ENCODE measurements around the gene UVRAG.

The UVRAG gene

DNA sequence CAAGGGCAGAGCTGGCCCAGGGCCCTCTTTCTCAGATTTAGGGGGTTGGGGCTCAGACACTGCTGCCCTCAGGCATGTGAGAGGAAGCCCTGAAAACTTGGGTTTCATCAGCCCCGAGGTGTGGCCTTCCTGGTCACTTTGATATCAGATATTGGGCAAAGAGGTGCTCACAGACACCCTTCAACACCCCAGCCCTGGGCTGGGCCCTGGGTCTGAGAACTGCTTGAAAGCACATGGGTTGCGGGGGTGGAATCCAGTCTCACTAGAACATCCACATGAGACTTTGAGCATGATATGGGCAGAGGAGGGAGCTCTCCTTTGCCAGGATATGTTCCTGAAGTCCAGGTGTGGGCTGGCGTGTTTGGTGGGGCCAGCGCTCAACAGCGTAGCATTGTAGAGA lies 36.0 kb upstream of the UVRAG start:
- Mint-ChIP-seq H3K27me3 (no peaks in the 10 kb centered on the region), H3K4me1 (peaks cover 28% of the 10 kb centered on the region), H3K4me3 (no peak overlapping the region), H3K36me3 (peaks cover 1% of the 10 kb centered on the region), H3K27ac (no peak overlapping the region), H3K9me3 (no peaks in the 10 kb centered on the region)
- DNase-seq (ENCODE audit: low spot score in 2 of 2) = no peak
- ATAC-seq (ENCODE audit: low read depth) = no peak

DNA sequence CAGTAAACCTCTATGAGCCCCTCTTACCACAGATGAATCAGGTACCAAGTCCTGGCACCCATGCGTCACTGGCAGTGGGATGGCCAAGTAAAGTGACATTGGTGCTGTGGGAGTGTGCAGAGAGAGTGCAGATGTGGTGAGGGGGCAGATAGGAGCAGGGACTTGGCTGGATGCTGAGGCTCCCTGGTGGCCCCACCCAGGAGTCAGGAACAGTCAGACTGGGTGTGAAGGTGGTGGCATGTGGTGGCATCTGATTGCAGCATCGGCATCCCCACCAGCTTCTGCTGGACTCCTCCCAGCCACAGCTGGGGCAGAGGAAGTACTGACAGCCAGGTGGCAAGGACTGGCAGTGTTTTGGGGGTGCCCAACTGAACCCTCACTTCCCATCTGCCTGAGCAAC lies 35.0 kb upstream of the UVRAG start:
- peaks cover 4% of the 10 kb centered on the region for H3K36me3 Mint-ChIP-seq
- H3K4me1 Mint-ChIP-seq = peaks cover 28% of the 10 kb centered on the region
- no peak overlapping the region for H3K4me3 Mint-ChIP-seq
- ATAC-seq (ENCODE audit: low read depth) = peak; percentile 86
- H3K9me3 Mint-ChIP-seq = no peaks in the 10 kb centered on the region
- no peak for DNase-seq (ENCODE audit: low spot score in 2 of 2)
- H3K27me3 Mint-ChIP-seq = no peaks in the 10 kb centered on the region
- H3K27ac Mint-ChIP-seq = no peak overlapping the region

DNA sequence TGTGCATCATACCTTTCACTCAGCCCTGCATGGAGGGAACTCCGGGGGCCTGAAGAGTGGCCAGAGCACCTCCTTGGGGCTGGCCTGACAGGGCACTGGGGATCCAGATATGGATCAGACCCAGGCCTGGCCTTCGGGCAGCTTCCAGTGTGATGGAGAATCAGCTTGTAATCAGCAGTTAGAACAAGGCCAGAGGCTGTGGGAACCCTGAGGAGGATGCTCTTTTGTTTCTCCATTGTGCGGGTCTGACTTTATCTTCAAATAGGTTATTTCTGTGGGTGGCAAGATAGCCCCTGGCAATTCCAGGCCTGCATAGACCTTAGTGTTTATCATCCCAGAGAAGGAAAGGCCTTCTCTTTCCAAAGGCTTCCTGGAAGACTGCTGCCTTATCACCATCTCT lies 34.1 kb upstream of the UVRAG start:
- no peak overlapping the region for H3K4me3 Mint-ChIP-seq
- peaks cover 7% of the 10 kb centered on the region for H3K36me3 Mint-ChIP-seq
- no peak overlapping the region for H3K27ac Mint-ChIP-seq

DNA sequence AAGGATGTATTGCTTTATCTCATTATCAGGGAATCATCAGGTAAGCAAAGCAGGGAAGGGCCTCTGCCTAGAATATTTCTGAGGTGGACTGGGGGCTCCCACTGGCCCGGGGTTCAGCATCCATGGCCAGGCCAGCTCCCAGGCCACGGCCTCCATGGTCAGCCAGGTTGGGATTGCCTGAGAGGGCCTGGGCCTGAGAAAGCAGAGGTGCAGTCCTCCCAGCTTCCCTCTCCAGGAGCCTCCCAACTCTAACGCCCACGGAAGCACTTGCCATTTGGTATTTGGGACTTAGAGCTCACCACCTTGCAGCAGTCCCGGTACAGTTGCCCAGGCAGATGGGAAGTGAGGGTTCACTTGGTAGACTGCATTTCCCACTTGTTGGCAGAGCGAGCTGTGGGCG lies 33.7 kb upstream of the UVRAG start:
- no peak overlapping the region for H3K4me3 Mint-ChIP-seq
- H3K27ac Mint-ChIP-seq = no peak overlapping the region
- H3K27me3 Mint-ChIP-seq = no peaks in the 10 kb centered on the region
- peaks cover 7% of the 10 kb centered on the region for H3K36me3 Mint-ChIP-seq
- H3K4me1 Mint-ChIP-seq = peaks cover 26% of the 10 kb centered on the region
- ATAC-seq (ENCODE audit: low read depth) (no peak), DNase-seq (ENCODE audit: low spot score in 2 of 2) (no peak)
- H3K9me3 Mint-ChIP-seq = no peaks in the 10 kb centered on the region

More for the DNA sequence above, 34.1 kb upstream of the UVRAG start:
- DNase-seq (ENCODE audit: low spot score in 2 of 2) (no peak), ATAC-seq (ENCODE audit: low read depth) (no peak)
- no peaks in the 10 kb centered on the region for H3K27me3 Mint-ChIP-seq
- peaks cover 28% of the 10 kb centered on the region for H3K4me1 Mint-ChIP-seq
- no peaks in the 10 kb centered on the region for H3K9me3 Mint-ChIP-seq

DNA sequence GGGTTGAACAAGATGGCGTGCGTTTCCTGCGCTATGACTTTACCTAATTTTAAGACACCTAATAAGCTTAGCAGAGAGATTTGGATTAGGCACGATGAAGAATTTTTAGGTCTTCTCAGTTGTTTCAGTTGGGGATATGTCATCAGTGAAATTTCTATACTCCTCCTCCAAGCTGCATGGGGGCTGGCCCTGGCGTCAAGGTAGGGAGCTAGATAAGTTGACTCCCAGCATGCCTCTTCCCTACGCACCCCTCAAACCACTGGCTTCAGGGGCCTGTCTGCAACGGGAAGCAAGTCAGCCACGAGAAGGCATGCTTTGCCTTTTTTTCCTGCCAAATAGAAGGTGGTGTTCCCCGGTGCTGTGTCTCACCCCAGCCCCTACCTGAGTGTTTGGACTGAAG lies 33.2 kb upstream of the UVRAG start:
- Mint-ChIP-seq H3K27me3 (no peaks in the 10 kb centered on the region), H3K27ac (no peak overlapping the region), H3K4me3 (no peak overlapping the region), H3K36me3 (peaks cover 7% of the 10 kb centered on the region), H3K9me3 (no peaks in the 10 kb centered on the region), H3K4me1 (peaks cover 24% of the 10 kb centered on the region)
- DNase-seq (ENCODE audit: low spot score in 2 of 2) (no peak), ATAC-seq (ENCODE audit: low read depth) (no peak)

DNA sequence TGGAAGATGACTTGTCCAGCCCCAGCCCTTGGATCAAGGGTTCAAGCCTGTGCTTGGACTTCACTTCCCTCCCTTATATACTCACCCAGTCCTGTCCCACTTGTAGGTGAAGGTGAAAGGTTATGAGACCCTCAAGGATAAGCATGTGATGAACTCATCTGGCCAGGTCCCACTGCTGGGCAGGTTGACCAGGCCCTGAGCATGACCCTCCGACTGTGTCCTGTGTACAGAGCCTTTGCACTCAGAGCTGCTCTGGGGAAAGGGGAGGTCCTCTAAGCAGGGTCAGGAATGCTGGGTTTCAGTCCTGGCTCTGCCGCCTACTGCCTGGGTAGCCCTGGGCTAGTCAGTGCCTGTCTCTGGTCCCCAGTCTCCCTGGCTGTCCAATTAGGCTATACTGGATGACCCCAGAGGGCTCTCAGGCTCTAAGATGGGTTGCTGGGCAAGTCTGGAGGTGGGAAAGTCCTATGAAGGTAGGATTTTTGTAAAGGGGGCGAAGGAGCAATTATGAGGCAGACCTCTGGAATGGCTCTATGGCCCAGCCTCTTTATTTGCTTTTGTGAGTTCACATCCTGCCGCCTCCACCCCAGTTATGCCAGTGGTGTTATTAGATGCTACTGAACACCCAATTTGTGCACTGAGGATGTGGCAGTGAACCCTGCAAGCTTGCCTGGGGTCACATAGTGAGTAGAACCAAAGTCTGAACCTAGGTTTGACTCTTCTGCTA lies 32.3 kb upstream of the UVRAG start:
- H3K27ac Mint-ChIP-seq = no peak overlapping the region
- DNase-seq (ENCODE audit: low spot score in 2 of 2) = no peak
- ATAC-seq (ENCODE audit: low read depth) = no peak

DNA sequence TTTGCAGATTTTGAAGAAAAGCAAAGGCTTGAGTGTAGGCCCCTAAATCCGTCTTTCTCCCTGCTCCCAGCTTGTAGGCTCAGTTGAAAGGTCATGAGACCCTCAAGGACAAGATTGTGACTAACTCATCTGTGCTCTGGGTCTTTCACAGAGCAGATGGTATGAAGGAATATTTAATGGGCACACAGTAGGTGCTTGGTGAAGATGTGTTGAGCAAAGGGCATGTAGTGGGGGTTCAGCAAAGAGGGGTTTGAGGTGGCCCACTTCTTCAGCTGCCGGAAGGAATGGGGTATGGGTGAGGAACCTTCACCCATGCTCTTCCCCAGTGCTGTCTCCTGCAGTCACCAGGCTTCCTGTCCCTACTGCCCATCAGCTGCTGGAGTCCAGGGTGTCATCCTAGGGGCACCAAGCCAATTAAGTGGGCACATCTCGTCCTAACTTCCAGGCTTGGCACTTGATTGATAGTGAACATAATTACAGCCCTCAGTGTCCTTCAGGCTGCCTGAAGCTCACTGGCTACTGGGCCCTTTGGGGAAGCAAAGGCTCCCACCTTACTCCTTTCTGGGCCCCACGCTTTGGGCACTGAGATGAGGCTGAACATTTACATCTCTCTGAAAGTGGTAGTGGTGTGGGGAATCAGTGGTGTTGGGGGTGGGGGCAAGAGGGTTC lies 31.5 kb upstream of the UVRAG start:
- H3K27ac Mint-ChIP-seq = no peak overlapping the region
- peaks cover 10% of the 10 kb centered on the region for H3K36me3 Mint-ChIP-seq
- no peaks in the 10 kb centered on the region for H3K9me3 Mint-ChIP-seq
- no peaks in the 10 kb centered on the region for H3K27me3 Mint-ChIP-seq
- DNase-seq (ENCODE audit: low spot score in 2 of 2) (no peak), ATAC-seq (ENCODE audit: low read depth) (no peak)
- H3K4me1 Mint-ChIP-seq = peaks cover 9% of the 10 kb centered on the region
- H3K4me3 Mint-ChIP-seq = no peak overlapping the region

More for the DNA sequence above, 32.3 kb upstream of the UVRAG start:
- Mint-ChIP-seq H3K4me3 (no peak overlapping the region), H3K9me3 (no peaks in the 10 kb centered on the region), H3K36me3 (peaks cover 9% of the 10 kb centered on the region), H3K4me1 (peaks cover 15% of the 10 kb centered on the region), H3K27me3 (no peaks in the 10 kb centered on the region)

DNA sequence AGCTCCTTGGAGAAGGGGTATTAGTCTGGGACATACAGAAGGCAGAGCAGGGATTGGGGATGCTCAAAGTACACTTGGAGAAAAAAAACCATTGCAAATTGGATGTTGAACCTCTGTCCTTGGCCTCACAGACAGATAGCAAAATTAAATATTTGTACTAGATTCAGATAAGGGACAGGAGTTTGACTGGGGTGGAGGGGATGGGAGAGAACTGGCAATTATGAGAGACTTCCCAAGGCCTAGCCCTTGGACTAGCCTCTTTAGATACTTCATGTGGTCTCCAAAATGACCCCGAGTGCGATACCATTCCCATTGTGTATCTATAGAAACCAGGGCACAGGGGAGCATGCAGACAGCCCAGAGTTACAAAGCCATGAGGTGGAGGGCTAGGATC lies 30.9 kb upstream of the UVRAG start:
- H3K27ac Mint-ChIP-seq = no peak overlapping the region

DNA sequence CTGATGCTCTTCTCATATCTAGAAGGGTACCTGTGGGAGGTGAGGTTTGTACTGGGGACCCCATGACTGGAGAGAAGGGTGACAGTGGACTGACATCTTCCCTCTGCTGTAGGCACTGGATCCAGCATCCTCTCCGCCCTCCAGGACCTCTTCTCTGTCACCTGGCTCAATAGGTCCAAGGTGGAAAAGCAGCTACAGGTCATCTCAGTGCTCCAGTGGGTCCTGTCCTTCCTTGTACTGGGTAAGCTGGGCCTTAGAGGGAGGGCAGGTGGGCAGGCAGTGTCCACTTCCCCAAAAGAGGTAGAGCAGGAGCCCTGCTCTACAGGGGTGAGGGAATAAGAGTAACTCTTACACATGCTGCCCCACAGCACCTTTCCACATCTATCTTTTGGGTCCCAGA lies 30.5 kb upstream of the UVRAG start:
- no peak overlapping the region for H3K4me3 Mint-ChIP-seq
- H3K27me3 Mint-ChIP-seq = no peaks in the 10 kb centered on the region
- ATAC-seq (ENCODE audit: low read depth) (no peak), DNase-seq (ENCODE audit: low spot score in 2 of 2) (no peak)
- H3K9me3 Mint-ChIP-seq = no peaks in the 10 kb centered on the region
- peaks cover 12% of the 10 kb centered on the region for H3K36me3 Mint-ChIP-seq
- no peak overlapping the region for H3K27ac Mint-ChIP-seq
- peaks cover 9% of the 10 kb centered on the region for H3K4me1 Mint-ChIP-seq

More for the DNA sequence above, 30.9 kb upstream of the UVRAG start:
- no peak for ATAC-seq (ENCODE audit: low read depth)
- DNase-seq (ENCODE audit: low spot score in 2 of 2) = no peak
- Mint-ChIP-seq H3K4me1 (peaks cover 9% of the 10 kb centered on the region), H3K36me3 (peaks cover 12% of the 10 kb centered on the region), H3K27me3 (no peaks in the 10 kb centered on the region), H3K4me3 (no peak overlapping the region), H3K9me3 (no peaks in the 10 kb centered on the region)

DNA sequence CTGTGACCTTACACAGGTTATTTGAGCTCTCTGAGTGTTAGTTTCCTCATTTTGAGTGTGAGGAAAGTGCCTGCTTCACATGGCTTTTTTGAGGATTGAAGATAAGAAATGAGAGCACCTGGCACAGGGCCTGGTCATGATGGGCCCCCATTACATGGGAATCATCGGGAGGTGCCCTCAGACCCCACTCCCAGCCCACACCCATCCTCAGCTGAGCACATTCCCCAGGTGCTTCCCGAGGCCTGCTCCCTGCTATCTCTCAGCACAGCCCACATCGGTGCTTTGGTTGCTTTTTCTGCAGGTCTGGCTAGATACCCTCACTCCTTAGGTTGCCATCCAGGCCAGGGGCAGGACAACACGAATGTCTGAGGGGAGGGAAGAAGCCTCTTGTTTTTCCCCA lies 29.8 kb upstream of the UVRAG start:
- ATAC-seq (ENCODE audit: low read depth) = no peak
- no peak for DNase-seq (ENCODE audit: low spot score in 2 of 2)
- peaks cover 12% of the 10 kb centered on the region for H3K36me3 Mint-ChIP-seq
- peaks cover 4% of the 10 kb centered on the region for H3K4me1 Mint-ChIP-seq
- no peak overlapping the region for H3K4me3 Mint-ChIP-seq
- no peak overlapping the region for H3K27ac Mint-ChIP-seq
- no peaks in the 10 kb centered on the region for H3K27me3 Mint-ChIP-seq
- no peaks in the 10 kb centered on the region for H3K9me3 Mint-ChIP-seq

DNA sequence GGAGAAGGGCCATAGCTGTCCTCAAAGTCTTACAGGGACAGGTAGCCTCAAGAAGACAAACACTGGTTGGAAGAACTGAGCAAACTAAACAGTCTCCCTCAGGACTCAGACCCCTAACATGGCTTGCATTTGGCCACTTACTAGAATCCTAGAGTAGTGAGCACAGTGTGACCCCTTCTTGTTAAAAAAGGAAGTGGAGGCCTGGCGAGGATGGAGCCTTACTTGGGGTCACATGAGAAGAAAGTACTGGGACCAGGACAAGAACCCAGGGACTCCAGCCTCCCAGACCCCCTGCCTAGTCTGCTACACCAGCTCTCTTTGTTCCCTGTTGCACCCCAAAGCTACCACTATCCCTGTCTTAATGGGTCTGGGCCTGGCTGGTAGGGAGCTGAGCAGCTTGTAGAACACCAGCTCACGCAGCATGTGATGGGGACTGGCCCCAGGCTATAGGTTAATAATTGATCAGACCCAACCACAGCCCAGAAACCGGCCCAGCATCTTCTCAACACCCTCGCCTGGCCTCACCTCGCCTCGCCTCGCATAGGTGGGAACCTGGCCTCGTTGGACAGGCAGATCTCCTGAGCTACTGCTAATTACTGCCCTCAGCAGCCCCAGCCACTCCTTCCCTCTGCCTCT lies 28.8 kb upstream of the UVRAG start:
- no peaks in the 10 kb centered on the region for H3K4me1 Mint-ChIP-seq
- no peak for DNase-seq (ENCODE audit: low spot score in 2 of 2)
- no peak for ATAC-seq (ENCODE audit: low read depth)
- H3K4me3 Mint-ChIP-seq = no peak overlapping the region
- no peak overlapping the region for H3K27ac Mint-ChIP-seq
- H3K36me3 Mint-ChIP-seq = peaks cover 12% of the 10 kb centered on the region
- H3K9me3 Mint-ChIP-seq = no peaks in the 10 kb centered on the region
- H3K27me3 Mint-ChIP-seq = no peaks in the 10 kb centered on the region

DNA sequence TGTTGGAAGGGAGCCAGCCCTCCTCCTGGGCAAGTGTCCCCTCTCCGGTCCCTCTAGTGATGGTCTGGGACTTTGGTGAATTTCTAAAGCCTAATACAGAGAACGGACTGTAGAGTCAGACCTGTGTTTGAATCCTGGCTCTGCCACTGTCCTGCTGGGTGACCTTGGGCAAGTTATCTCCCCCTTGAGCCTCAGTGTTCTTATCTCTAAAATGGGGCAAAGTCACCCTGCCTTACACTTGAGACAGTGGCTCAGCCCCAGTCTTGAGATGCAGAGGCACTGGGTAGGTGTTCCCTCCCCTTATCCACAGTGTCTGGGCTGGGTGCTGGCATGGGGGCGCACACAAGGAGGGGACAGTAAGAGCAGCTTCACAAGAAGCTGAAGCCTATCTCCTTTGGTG lies 25.5 kb upstream of the UVRAG start:
- Mint-ChIP-seq H3K4me1 (no peaks in the 10 kb centered on the region), H3K27me3 (no peaks in the 10 kb centered on the region), H3K9me3 (no peaks in the 10 kb centered on the region), H3K36me3 (peaks cover 11% of the 10 kb centered on the region), H3K4me3 (no peak overlapping the region), H3K27ac (no peak overlapping the region)
- ATAC-seq (ENCODE audit: low read depth) = no peak
- DNase-seq (ENCODE audit: low spot score in 2 of 2) = no peak

DNA sequence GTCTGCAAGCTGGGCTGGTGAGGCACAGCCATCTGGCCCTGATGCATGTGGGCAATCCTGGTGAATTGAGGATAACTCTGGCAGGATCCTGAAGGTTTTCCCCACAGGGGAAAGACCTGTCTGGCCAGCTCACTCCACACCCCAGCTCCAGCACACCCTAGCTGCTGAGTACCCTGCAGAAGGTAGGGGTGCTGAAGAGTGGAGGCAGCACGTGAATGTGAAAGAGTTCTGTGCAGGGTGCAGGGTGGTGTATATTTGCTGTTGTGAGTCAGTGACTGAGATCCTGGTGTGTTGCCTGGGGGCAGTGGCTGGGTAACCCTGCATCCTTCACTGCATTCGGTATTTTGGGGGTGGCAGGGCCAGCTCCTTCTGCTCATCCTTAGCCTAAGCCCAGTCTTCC lies 24.0 kb upstream of the UVRAG start:
- DNase-seq (ENCODE audit: low spot score in 2 of 2) (no peak), ATAC-seq (ENCODE audit: low read depth) (no peak)
- no peak overlapping the region for H3K4me3 Mint-ChIP-seq
- no peaks in the 10 kb centered on the region for H3K9me3 Mint-ChIP-seq
- H3K4me1 Mint-ChIP-seq = no peaks in the 10 kb centered on the region
- H3K27me3 Mint-ChIP-seq = no peaks in the 10 kb centered on the region
- H3K27ac Mint-ChIP-seq = no peak overlapping the region
- H3K36me3 Mint-ChIP-seq = peaks cover 4% of the 10 kb centered on the region

DNA sequence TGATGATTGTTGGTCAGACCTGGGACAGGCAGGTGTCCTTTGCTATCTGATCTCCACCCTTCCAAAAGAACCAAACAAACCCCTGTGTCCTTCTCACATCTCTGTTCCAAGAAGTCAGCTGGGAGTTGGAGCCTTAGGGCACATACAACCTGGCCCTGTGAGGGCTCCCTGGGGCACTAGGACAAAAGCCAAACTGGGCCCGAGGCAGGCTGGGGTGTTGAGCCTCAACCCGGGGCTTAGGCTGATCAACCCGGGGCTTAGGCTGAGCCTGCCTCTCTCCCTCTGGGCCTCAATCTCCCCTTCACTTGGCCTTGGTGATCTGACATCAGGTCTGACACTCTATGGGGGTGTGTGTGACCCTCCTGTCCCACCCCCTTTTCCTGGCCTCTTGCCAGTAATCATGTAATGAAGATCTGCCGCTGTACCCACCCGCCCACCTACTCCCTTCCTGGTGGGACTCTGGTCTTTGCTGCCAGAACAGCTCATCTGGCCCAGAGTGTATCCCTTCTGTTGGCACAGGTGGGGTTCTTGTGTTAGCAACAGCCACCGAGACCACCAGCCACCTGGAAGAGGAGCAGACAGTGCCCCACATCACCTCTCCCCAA lies 22.8 kb upstream of the UVRAG start:
- DNase-seq (ENCODE audit: low spot score in 2 of 2) (no peak), ATAC-seq (ENCODE audit: low read depth) (no peak)
- H3K4me3 Mint-ChIP-seq = no peak overlapping the region
- H3K36me3 Mint-ChIP-seq = peaks cover 4% of the 10 kb centered on the region
- no peaks in the 10 kb centered on the region for H3K4me1 Mint-ChIP-seq
- H3K27me3 Mint-ChIP-seq = no peaks in the 10 kb centered on the region
- H3K27ac Mint-ChIP-seq = no peak overlapping the region
- no peaks in the 10 kb centered on the region for H3K9me3 Mint-ChIP-seq

Measured in memory B cell (primary cell).